GM18505 (cell line): ENCODE measurements around the gene DCUN1D2.
"Not testable (repeated sequence)": the region's sequence is repeated elsewhere in the genome, so short reads cannot be mapped to it uniquely, and the experiment has no call there.

ENCODE experiments used
- ATAC-seq: cut with Tn5 transposase; IDR thresholded peaks from one replicate; pipeline ENCODE4 v1.9.1; 2021; ENCODE audit not compliant: unreplicated experiment
- POLR2A ChIP-seq: IDR thresholded peaks from 4 replicates; pipeline ENCODE4 v1.6.1; 2011; ENCODE audit warnings: borderline replicate concordance; ENCODE audit not compliant: insufficient read depth, insufficient read length; ENCODE audit errors: extremely low read depth

The DCUN1D2 gene

DNA sequence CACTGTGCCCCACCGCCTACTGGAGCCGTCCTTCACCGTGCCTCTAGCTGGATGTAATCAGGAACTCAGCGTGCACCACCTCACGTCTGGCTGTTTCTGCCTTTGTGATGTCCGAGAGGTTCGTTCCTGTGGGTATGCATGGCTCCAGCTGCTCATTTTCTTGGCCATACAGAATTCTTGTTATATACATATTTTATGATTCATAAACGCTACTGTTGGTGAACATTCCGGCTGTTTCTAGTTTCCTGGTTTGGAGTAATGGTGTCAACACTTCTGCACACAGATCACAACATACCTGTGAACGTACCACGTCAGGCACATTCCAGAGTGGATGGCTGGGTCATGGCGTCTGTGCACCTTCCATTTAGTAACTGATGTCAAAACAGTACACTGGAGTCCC, 14.6 kb downstream of the DCUN1D2 start:
- ATAC-seq: no peak
- TF ChIP-seq POLR2A: no peak

DNA sequence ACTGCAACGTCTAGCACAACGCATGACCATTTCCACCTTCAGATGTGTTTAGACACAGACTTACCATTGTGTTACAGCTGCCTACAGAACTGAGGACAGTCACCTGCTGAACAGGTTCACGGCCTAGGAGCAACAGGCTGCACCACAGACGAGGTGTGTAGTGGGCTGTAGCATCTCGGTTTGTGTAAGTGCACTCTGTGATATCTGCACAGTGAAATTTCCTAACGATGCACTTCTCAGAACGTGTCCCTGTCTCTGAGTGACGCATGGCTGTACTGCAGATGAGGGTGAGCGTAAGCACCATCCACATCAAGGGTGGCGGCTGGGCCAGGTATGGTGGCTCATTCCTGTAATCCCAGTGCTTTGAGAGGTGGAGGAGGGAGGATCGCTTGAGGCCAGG, 15.2 kb downstream of the DCUN1D2 start:
- no peak for TF ChIP-seq POLR2A
- ATAC-seq: no peak

- no peak for ATAC-seq
- TF ChIP-seq POLR2A: no peak
Observed at GRCh38 chr13:113474179-113474578, 16.3 kb downstream of the DCUN1D2 start.

GRCh38 chr13:113472355-113473025, 18.0 kb downstream of the DCUN1D2 start:
- no peak for ATAC-seq
- TF ChIP-seq POLR2A: no peak

- no peak for TF ChIP-seq POLR2A
- no peak for ATAC-seq
Observed at GRCh38 chr13:113471844-113472243, 18.7 kb downstream of the DCUN1D2 start.

- ATAC-seq: not testable (repeated sequence)
Observed at GRCh38 chr13:113470635-113471163, 19.8 kb downstream of the DCUN1D2 start.

DNA sequence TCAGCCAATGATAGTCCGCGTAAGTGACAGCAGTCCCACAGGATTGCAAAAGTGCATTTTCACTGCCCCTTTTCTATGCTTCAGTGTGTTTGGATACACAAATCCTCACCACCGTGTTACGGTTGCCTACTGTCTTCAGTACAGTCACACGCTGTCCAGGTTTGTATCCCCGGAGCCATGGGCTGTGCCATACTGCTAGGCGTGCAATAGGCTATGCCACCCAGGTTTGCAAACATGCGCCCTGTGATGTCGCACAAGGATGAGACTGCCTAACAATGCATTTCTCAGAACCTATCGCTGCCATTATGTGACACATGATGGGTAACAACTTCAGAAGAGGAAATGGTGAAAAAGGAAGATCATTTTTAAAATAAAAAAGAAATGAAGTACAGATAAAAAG, 20.4 kb downstream of the DCUN1D2 start:
- no peak for ATAC-seq
- no peak for TF ChIP-seq POLR2A

- TF ChIP-seq POLR2A: no peak
- no peak for ATAC-seq
Observed at GRCh38 chr13:113469582-113469981, 20.9 kb downstream of the DCUN1D2 start.

DNA sequence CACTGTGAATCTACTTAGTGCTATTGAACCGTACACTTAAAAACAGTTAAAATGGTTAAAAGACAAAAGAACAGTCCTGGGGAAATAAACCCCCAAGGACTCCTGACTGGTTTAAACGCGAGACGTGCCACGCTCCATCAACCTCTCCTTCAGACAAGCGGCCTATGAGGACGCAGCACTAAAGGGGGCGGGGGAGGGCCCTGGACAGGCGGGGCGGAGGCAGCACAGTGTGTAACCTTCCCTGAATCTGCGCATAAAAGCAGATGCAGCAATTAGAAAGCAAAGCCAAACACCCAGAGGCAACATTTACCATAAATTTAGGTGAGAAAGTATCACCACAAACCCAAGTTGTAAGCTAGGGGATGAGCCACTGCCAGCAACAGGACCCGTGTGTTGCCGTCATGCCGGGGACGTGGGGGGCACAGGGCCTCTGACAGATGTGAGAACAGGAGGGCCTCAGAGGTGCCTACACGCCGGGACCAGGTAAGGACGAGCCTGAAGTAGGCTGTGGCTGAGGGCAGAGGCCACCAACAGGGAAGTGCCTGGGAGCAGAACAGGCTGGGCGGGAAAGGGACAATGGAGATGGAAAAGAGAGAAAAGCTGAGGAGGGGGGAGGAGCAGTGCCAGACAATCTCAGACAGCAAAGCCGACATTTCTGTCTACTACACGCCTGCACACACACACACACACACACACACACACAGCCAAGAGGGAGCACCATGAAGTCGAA, 21.9 kb downstream of the DCUN1D2 start:
- no peak for ATAC-seq
- TF ChIP-seq POLR2A: no peak

GRCh38 chr13:113468029-113468428, 22.5 kb downstream of the DCUN1D2 start:
- no peak for ATAC-seq
- TF ChIP-seq POLR2A: no peak

- TF ChIP-seq POLR2A: no peak
Observed at GRCh38 chr13:113466383-113466782, 24.1 kb downstream of the DCUN1D2 start.

DNA sequence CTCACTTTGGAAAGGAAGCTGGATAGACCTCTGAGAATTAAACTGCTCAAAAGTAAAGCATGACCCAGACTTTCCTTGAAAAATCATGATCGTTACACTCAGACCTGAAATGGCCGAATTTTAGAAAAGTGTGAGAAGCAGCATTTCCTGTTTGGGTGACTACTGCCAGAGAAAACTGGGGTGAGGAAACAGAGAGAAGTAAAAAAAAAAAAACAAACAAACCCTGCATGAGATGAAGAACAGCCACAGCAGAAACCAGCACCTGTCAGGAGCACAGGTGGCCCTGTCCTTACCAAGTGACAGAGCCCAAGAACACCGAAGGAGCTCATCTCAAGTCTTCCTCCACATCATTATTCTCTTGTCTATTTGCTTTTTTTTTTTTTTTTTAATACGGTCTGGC, 25.2 kb downstream of the DCUN1D2 start:
- no peak for ATAC-seq
- TF ChIP-seq POLR2A: no peak

More at GRCh38 chr13:113466383-113466782, 24.1 kb downstream of the DCUN1D2 start:
- no peak for ATAC-seq

DNA sequence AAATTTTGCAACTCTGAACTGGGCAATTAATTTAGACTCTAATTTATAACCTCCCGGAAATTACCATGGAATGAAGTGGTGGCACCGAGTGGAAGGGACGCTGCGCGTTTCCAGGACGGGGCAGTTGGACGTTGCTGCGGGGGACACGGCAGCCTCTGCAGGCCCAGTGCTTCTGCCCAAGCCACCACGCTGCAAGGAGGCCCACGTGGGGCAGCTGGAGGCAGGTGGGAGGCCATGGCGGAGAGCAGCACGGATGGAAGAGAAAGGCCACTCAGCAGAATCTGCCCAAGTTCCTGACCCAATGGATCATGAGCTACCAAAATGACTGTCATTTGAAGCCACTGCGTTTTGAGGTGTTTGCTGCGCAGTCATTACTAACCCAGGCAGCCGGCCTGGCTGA, 26.0 kb downstream of the DCUN1D2 start:
- ATAC-seq: no peak
- no peak for TF ChIP-seq POLR2A

DNA sequence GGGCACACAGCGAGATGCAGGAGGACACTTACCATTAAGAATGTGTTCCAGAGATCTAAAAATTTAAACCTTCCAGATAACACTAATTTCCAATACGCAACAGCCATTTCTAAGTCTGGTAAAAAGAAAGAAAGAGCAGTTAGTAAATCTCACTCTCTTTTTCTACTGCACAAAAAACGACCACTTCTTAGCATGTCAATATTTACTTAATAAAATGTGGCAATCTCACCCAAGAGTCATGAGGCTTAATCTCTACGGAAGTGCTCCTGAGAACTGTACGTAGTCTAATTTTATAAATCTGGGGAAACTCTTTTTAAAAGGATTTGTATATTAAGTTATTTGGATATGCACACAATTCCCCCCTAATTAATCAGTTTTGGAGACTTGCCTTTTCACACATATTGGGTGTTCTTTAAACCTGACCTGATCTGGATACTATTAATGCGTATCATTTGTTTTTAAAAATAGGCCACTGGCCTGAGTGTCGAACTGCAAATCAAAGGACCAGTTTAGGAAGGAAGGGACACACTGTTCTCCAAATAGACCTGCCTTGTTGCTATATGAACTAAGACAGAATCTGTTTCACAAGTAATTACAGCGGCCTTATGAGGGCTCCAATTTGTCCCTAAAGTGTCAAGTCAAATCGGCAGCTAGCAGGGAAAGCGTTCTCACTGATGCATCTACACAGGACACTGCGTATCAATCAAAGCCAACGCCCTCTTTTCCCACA, 29.3 kb downstream of the DCUN1D2 start:
- TF ChIP-seq POLR2A: no peak
- no peak for ATAC-seq

DNA sequence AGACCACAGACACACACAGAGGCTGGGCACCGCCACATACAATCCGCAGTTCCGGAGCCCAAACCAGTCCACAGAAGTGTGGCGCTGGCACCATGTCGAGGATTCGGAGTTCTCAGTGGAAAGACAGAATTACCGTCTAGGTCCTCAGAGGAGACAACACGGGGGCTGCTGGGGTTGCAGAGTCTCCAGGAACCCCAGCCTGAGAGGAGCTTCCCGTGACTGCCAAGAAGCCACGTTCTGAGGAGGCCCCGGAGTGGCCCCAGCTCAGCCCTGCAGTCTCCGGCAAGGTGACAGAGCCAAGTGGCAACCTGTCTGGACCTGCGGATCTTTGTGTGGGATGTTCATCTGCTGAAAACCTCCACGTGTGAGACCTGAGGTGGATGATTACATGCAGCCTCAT, 29.9 kb downstream of the DCUN1D2 start:
- TF ChIP-seq POLR2A: no peak
- no peak for ATAC-seq
